IPS-18a (cell line): ENCODE measurements around the gene WDR70.
A peak's percentile ranks its signal among the peaks of the same experiment; 100 is the strongest.
"Not testable (repeated sequence)": the region's sequence is repeated elsewhere in the genome, so short reads cannot be mapped to it uniquely, and the experiment has no call there.

Source experiments
- H3K27ac ChIP-seq: one replicate; pipeline ENCODE4 v1.5.1; 2013; ENCODE audit warnings: low read length
- H3K27me3 ChIP-seq: one replicate; pipeline ENCODE4 v1.6.1; 2013; ENCODE audit warnings: mild to moderate bottlenecking, low read length; ENCODE audit not compliant: control insufficient read depth, insufficient read depth
- H3K36me3 ChIP-seq: one replicate; pipeline ENCODE4 v1.6.1; 2013; ENCODE audit warnings: low read depth, low read length; ENCODE audit not compliant: control insufficient read depth
- H3K4me1 ChIP-seq: one replicate; pipeline ENCODE4 v1.6.1; 2013; ENCODE audit warnings: low read depth, low read length; ENCODE audit not compliant: control insufficient read depth
- H3K4me3 ChIP-seq: one replicate; pipeline ENCODE4 v1.5.1; 2013; ENCODE audit warnings: low read length
- H3K9ac ChIP-seq: one replicate; pipeline ENCODE4 v1.6.1; 2013; ENCODE audit warnings: mild to moderate bottlenecking, low read length, moderate library complexity
- H3K9me3 ChIP-seq: one replicate; pipeline ENCODE4 v1.6.1; 2013; ENCODE audit warnings: low read depth, low read length; ENCODE audit not compliant: control insufficient read depth

Gene WDR70

GRCh38 chr5:37379100-37379628 lies at the start of gene WDR70:
Gene WDR70, plus strand, starts transcription at chr5:37379318. Its CDS starts 50 bp downstream, at chr5:37379368.
- not testable (repeated sequence) for H3K9me3 ChIP-seq, H3K27ac ChIP-seq, H3K27me3 ChIP-seq, H3K4me1 ChIP-seq, H3K36me3 ChIP-seq
- Histone ChIP-seq H3K4me3 (peak within 1 kb of the TSS; percentile 75), H3K9ac (peak within 1 kb of the TSS; percentile 50)

GRCh38 chr5:37334754-37335153 lies 44.4 kb upstream of the WDR70 start:
- H3K9me3 ChIP-seq, H3K4me3 ChIP-seq, H3K4me1 ChIP-seq, H3K27ac ChIP-seq, H3K27me3 ChIP-seq, H3K9ac ChIP-seq: not testable (repeated sequence)
- H3K36me3 ChIP-seq: peaks cover 67% of the 10 kb centered on the region

GRCh38 chr5:37342741-37343140 lies 36.4 kb upstream of the WDR70 start:
- H3K27me3 ChIP-seq, H3K9me3 ChIP-seq, H3K4me3 ChIP-seq, H3K4me1 ChIP-seq, H3K9ac ChIP-seq, H3K27ac ChIP-seq: not testable (repeated sequence)
- peaks cover 69% of the 10 kb centered on the region for H3K36me3 ChIP-seq

GRCh38 chr5:37355161-37355560 lies 24.0 kb upstream of the WDR70 start:
- H3K27me3 ChIP-seq: no peaks in the 10 kb centered on the region
- no peak overlapping the region for H3K9ac ChIP-seq
- H3K27ac ChIP-seq: no peak overlapping the region
- no peaks in the 10 kb centered on the region for H3K4me1 ChIP-seq
- no peaks in the 10 kb centered on the region for H3K9me3 ChIP-seq
- H3K36me3 ChIP-seq: peaks cover 40% of the 10 kb centered on the region
- H3K4me3 ChIP-seq: no peak overlapping the region

- H3K27me3 ChIP-seq: no peaks in the 10 kb centered on the region
- peak overlapping the region; percentile 99 for H3K4me3 ChIP-seq
- peak overlapping the region; percentile 97 for H3K9ac ChIP-seq
- peaks cover 15% of the 10 kb centered on the region for H3K4me1 ChIP-seq
- H3K27ac ChIP-seq: peak overlapping the region; percentile 79
- H3K36me3 ChIP-seq: no peaks in the 10 kb centered on the region
- H3K9me3 ChIP-seq: no peaks in the 10 kb centered on the region
These were observed 8.6 kb upstream of the WDR70 start for GRCh38 chr5:37370550-37370863.

GRCh38 chr5:37370864-37371726 lies 8.0 kb upstream of the WDR70 start, which contains the start of gene NUP155:
Gene NUP155, minus strand, starts transcription at chr5:37371106. Its CDS starts 129 bp downstream, at chr5:37370977.
- Histone ChIP-seq H3K4me1 (peaks cover 15% of the 10 kb centered on the region), H3K9me3 (no peaks in the 10 kb centered on the region), H3K27me3 (no peaks in the 10 kb centered on the region), H3K4me3 (peak within 1 kb of the TSS; percentile 99), H3K9ac (peak within 1 kb of the TSS; percentile 97), H3K36me3 (no peaks in the 10 kb centered on the region), H3K27ac (peak within 1 kb of the TSS; percentile 79)

GRCh38 chr5:37375091-37375490 lies 4.0 kb upstream of the WDR70 start:
- Histone ChIP-seq H3K9ac (no peak overlapping the region), H3K4me3 (no peak overlapping the region), H3K27me3 (no peaks in the 10 kb centered on the region), H3K9me3 (no peaks in the 10 kb centered on the region), H3K27ac (no peak overlapping the region), H3K4me1 (peaks cover 5% of the 10 kb centered on the region), H3K36me3 (no peaks in the 10 kb centered on the region)

- not testable (repeated sequence) for H3K36me3 ChIP-seq, H3K4me1 ChIP-seq, H3K9ac ChIP-seq, H3K27me3 ChIP-seq, H3K9me3 ChIP-seq, H3K27ac ChIP-seq, H3K4me3 ChIP-seq
These were observed 1.1 kb upstream of the WDR70 start for GRCh38 chr5:37378066-37378465.

- Histone ChIP-seq H3K9me3 (no peaks in the 10 kb centered on the region), H3K27ac (no peak overlapping the region), H3K4me3 (no peak overlapping the region), H3K9ac (no peak overlapping the region), H3K27me3 (no peaks in the 10 kb centered on the region), H3K4me1 (no peaks in the 10 kb centered on the region), H3K36me3 (peaks cover 8% of the 10 kb centered on the region)
These were observed 12.5 kb downstream of the WDR70 start for GRCh38 chr5:37391591-37391990.

- no peaks in the 10 kb centered on the region for H3K4me1 ChIP-seq
- H3K9me3 ChIP-seq: no peaks in the 10 kb centered on the region
- no peak overlapping the region for H3K4me3 ChIP-seq
- no peak overlapping the region for H3K9ac ChIP-seq
- peaks cover 8% of the 10 kb centered on the region for H3K36me3 ChIP-seq
- H3K27me3 ChIP-seq: no peaks in the 10 kb centered on the region
- H3K27ac ChIP-seq: no peak overlapping the region
These were observed 17.2 kb downstream of the WDR70 start for GRCh38 chr5:37396352-37396751.

GRCh38 chr5:37400501-37400900 lies 21.4 kb downstream of the WDR70 start:
- Histone ChIP-seq H3K27ac (no peak overlapping the region), H3K9ac (no peak overlapping the region), H3K4me1 (no peaks in the 10 kb centered on the region), H3K4me3 (no peak overlapping the region), H3K27me3 (no peaks in the 10 kb centered on the region), H3K9me3 (no peaks in the 10 kb centered on the region), H3K36me3 (no peaks in the 10 kb centered on the region)

- Histone ChIP-seq H3K4me1 (no peaks in the 10 kb centered on the region), H3K9me3 (no peaks in the 10 kb centered on the region), H3K36me3 (no peaks in the 10 kb centered on the region), H3K9ac (no peak overlapping the region), H3K4me3 (no peak overlapping the region), H3K27ac (no peak overlapping the region), H3K27me3 (no peaks in the 10 kb centered on the region)
These were observed 33.4 kb downstream of the WDR70 start for GRCh38 chr5:37412515-37412914.
